K562 (cell line): ENCODE results near the gene OLIG2. TPM values are rescaled to one million over a fixed set of nuclear protein-coding genes. Genes with fewer than 3 reads are reported as not detected.

ENCODE experiments used
- ATAC-seq: fragments of 200-7000 bp; cut with Tn5 transposase; 3 replicates; pipeline ENCODE4 v1.9.1; 2020; ENCODE audit warnings: moderate library complexity
- BruUV-seq: library from RNA; stranded (reverse); fragments of 400-500 nt; replicated peaks from 2 replicates; lab custom pipeline; 2021; lab: Mats Ljungman, UMichigan
- CTCF ChIA-PET: fragments of 300-600 bp; formaldehyde crosslinking; extraction: SDS; loops from one replicate; lab custom pipeline; 2021; ENCODE audit warnings: low intra/inter-chr PET ratio; lab: Yijun Ruan, JAX
- POLR2A ChIA-PET: fragments of 300-600, 350-650 bp; sonication (Branson Sonifier 250); formaldehyde crosslinking; extraction: SDS; loops from one replicate; lab custom pipeline; 2021; ENCODE audit warnings: antibody characterized with exemption, inconsistent platforms; lab: Yijun Ruan, JAX
- DNase-seq, 4 experiments: peaks; one replicate each; pipeline versions ENCODE4 v3.0.0 to v3.0.0-alpha.2; 2011 to 2018; ENCODE audit warnings: low spot score in 3 of 4, mixed read lengths in 3 of 4; ENCODE audit errors: extremely low read depth in 1 of 4
- FAIRE-seq: peaks from 2 replicates; lab custom pipeline; 2011; peaks lifted over from hg19 to GRCh38; lab: Jason Lieb, UNC
- H2AFZ ChIP-seq: 2 replicates; pipeline ENCODE4 v1.6.0; 2011; ENCODE audit warnings: low read depth, low read length, control low read depth, inconsistent platforms
- H3K27ac ChIP-seq: fragments of 200-600 bp; 3 replicates; pipeline ENCODE4 v1.8.0; 2011; ENCODE audit warnings: low read depth, mild to moderate bottlenecking, control low read depth, inconsistent platforms, low read length, moderate library complexity, mixed read lengths; ENCODE audit errors: extremely low read depth
- H3K27me3 ChIP-seq, 2 experiments: fragments of 300-600 bp in 1 of 2; 2 replicates in 1 of 2; 3 replicates in 1 of 2; pipeline versions ENCODE4 v1.6.0 to v1.8.0; 2011; ENCODE audit warnings: inconsistent platforms in 2 of 2, low read length in 2 of 2, mild to moderate bottlenecking in 1 of 2, mixed read lengths in 1 of 2, moderate library complexity in 1 of 2; ENCODE audit not compliant: control insufficient read depth in 2 of 2, insufficient read depth in 2 of 2
- H3K36me3 ChIP-seq: fragments of 300-600 bp; 3 replicates; pipeline ENCODE4 v1.8.0; 2011; ENCODE audit warnings: mild to moderate bottlenecking, low read length, inconsistent platforms; ENCODE audit not compliant: control insufficient read depth, insufficient read depth
- H3K4me1 ChIP-seq, 2 experiments: fragments of 200-600 bp in 1 of 2; replicated peaks in 1 of 2; 2 replicates in 1 of 2; 3 replicates in 1 of 2; pipeline versions ENCODE4 v1.5.1 to v1.8.0; 2011; ENCODE audit warnings: inconsistent platforms in 2 of 2, low read length in 2 of 2, mild to moderate bottlenecking in 1 of 2, mixed read lengths in 1 of 2, moderate library complexity in 1 of 2; ENCODE audit not compliant: control insufficient read depth in 2 of 2, insufficient read depth in 2 of 2
- H3K4me2 ChIP-seq: 2 replicates; pipeline ENCODE4 v1.6.1; 2011; ENCODE audit warnings: low read length, control low read depth, inconsistent platforms, mixed read lengths; ENCODE audit not compliant: insufficient read depth
- H3K4me3 ChIP-seq: fragments of 200-600 bp; sonication (generic), shearing (Covaris generic); 2 replicates; pipeline ENCODE4 v1.5.1; 2016; ENCODE audit warnings: control low read depth, inconsistent platforms
- H3K79me2 ChIP-seq: fragments of 200-600 bp; 3 replicates; pipeline ENCODE4 v1.8.0; 2011; ENCODE audit warnings: low read length, inconsistent platforms; ENCODE audit not compliant: control insufficient read depth, insufficient read depth
- H3K9ac ChIP-seq, 2 experiments: 2 replicates each; pipeline versions ENCODE4 v1.6.0 to v1.6.1; 2011; ENCODE audit warnings: low read depth in 2 of 2, low read length in 2 of 2, control low read depth in 1 of 2, inconsistent platforms in 1 of 2, mild to moderate bottlenecking in 1 of 2, mixed read lengths in 1 of 2; ENCODE audit not compliant: insufficient read depth in 1 of 2
- H3K9me1 ChIP-seq: one replicate; pipeline ENCODE4 v1.6.0; 2011; ENCODE audit warnings: inconsistent platforms, mild to moderate bottlenecking, low read length, moderate library complexity; ENCODE audit not compliant: control insufficient read depth, insufficient read depth
- H3K9me3 ChIP-seq: replicated peaks from 2 replicates; pipeline ENCODE4 v1.5.1; 2011; ENCODE audit warnings: low read depth, low read length, inconsistent platforms; ENCODE audit not compliant: control insufficient read depth, insufficient read depth
- H4K20me1 ChIP-seq: replicated peaks from 2 replicates; pipeline ENCODE4 v1.6.1; 2011; ENCODE audit warnings: low read length, inconsistent platforms, mixed read lengths; ENCODE audit not compliant: control insufficient read depth, insufficient read depth
- MEIS2 ChIP-seq: fragments of 450-650 bp; IDR thresholded peaks from 2 replicates; pipeline ENCODE4 v1.6.1; 2014; ENCODE audit warnings: mild to moderate bottlenecking; ENCODE audit not compliant: partially characterized antibody
- ZNF780A ChIP-seq: fragments of 250-450 bp; sonication (Bioruptor Pico); IDR thresholded peaks from 2 replicates; pipeline ENCODE4 v1.5.0; 2021; ENCODE audit warnings: mild to moderate bottlenecking
- WGBS: fragments of 100-300 bp; shearing (Covaris generic); methylation state at CpG from one replicate; pipeline ENCODE4 v1.1.6; 2016; ENCODE audit warnings: low coverage, mixed read lengths; ENCODE audit not compliant: insufficient coverage; ENCODE audit errors: missing lambda C conversion rate; 5-methylcytosine and 5-hydroxymethylcytosine counted together
- in situ Hi-C: fragments of 300-500 bp; cut with MboI; formaldehyde crosslinking; loops from 4 replicates; pipeline ENCODE4 v1.15.0; 2018; ENCODE audit warnings: inconsistent platforms, mixed read lengths
- intact Hi-C: fragments of 100-400 bp; cut with micrococcal nuclease; formaldehyde crosslinking; loops from 2 replicates; pipeline ENCODE4 v1.14.2; 2022
- polyA plus RNA-seq, 8 experiments: library from polyadenylated mRNA; depleted of rRNA in 4 of 8; stranded (reverse) in 5 of 8; unstranded in 3 of 8; fragments of >200 nt; fragmentation: Nextera tagmentation in 2 of 8; fragmentation: Illumina TruSeq in 1 of 8; extraction: Ambion mirVana in 2 of 8; extraction: Trizol in 1 of 8; gene quantifications; 2 replicates each; pipeline versions ENCODE4 v1.2.1 to v1.2.3, GENCODE V29; 2011 to 2014; ENCODE audit warnings: inconsistent platforms in 1 of 8, missing spikeins in 1 of 8
- total RNA-seq, 7 experiments: library from RNA; depleted of rRNA in 6 of 7; stranded (reverse); fragments of >200 nt in 6 of 7; fragmentation: Illumina TruSeq in 2 of 7; extraction: Trizol in 2 of 7; gene quantifications; 2 replicates each; pipeline versions ENCODE4 v1.2.1 to v1.2.3, GENCODE V29; 2011 to 2021; ENCODE audit warnings: low replicate concordance in 1 of 7
- TF ChIP-seq, protein P1 (sequence below): fragments of 450-650 bp; IDR thresholded peaks from 2 replicates; pipeline ENCODE4 v1.6.1; 2016; ENCODE audit warnings: low read depth

OLIG2 gene
- total and polyA plus RNA-seq, 9 of the 15 experiments (the other 6 are each of a cell fraction or from before 2014, with no cell fraction given), result not detected

DNA sequence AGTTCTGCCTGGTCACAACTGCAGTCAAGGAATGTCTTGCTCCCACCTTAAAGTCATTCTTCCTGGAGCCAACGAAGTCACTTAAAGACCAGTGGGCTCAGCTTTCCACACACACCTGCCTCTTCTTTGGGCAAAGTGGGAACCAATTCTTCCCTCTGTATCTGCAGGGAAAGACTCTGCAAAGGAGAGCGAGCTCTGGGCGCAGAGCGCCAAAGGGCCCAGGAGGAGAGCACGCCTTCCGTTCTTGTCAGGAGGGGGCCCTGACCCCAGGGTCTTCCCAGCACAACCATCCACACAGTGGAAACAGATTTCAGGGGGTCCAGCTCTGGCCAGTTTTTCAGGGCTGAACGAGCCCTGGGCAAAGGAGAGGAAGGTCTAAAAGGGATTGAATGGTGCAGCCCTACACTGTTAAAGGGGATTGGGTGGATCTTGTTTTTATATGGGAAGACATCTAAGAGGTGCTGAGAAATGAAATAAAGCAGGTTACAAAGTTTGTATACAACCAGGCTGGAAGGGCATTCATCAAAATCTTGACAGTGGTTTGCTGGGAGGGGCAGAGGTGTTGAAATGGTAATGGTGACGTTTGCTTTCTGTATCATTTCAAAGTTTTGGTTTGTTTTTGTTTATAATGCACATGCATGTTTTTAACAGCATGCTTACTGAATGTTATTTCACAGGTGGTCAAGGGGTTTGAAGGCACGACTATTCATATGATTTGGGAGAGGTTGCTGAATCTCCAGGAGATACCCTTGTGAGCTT lies 6.8 kb upstream of the OLIG2 start:
- Histone ChIP-seq H3K9ac (no peak overlapping the region), H3K27me3 (peaks cover 38 to 55% of the 10 kb centered on the region in 2 experiments), H4K20me1 (no peaks in the 10 kb centered on the region; the same call in 1 of the 2 replicates), H3K36me3 (no peaks in the 10 kb centered on the region), H3K79me2 (no peaks in the 10 kb centered on the region), H3K27ac (no peak overlapping the region), H3K4me3 (no peak overlapping the region), H3K4me2 (no peak overlapping the region), H3K4me1 (peaks cover 0 to 19% of the 10 kb centered on the region in 2 experiments; a peak in 1 of 5 replicates), H2AFZ (no peak overlapping the region), H3K9me1 (no peaks in the 10 kb centered on the region), H3K9me3 (no peaks in the 10 kb centered on the region)
- in situ Hi-C loops, result no loop called here
- POLR2A ChIA-PET, result no interaction called here
- intact Hi-C loops, result no loop called here
- ATAC-seq (no peak), DNase-seq (no peak), FAIRE-seq (no peak)
- 6% methylated on average over 9 of the region's 9 CpGs for WGBS
- TF ChIP-seq, protein P1, sequence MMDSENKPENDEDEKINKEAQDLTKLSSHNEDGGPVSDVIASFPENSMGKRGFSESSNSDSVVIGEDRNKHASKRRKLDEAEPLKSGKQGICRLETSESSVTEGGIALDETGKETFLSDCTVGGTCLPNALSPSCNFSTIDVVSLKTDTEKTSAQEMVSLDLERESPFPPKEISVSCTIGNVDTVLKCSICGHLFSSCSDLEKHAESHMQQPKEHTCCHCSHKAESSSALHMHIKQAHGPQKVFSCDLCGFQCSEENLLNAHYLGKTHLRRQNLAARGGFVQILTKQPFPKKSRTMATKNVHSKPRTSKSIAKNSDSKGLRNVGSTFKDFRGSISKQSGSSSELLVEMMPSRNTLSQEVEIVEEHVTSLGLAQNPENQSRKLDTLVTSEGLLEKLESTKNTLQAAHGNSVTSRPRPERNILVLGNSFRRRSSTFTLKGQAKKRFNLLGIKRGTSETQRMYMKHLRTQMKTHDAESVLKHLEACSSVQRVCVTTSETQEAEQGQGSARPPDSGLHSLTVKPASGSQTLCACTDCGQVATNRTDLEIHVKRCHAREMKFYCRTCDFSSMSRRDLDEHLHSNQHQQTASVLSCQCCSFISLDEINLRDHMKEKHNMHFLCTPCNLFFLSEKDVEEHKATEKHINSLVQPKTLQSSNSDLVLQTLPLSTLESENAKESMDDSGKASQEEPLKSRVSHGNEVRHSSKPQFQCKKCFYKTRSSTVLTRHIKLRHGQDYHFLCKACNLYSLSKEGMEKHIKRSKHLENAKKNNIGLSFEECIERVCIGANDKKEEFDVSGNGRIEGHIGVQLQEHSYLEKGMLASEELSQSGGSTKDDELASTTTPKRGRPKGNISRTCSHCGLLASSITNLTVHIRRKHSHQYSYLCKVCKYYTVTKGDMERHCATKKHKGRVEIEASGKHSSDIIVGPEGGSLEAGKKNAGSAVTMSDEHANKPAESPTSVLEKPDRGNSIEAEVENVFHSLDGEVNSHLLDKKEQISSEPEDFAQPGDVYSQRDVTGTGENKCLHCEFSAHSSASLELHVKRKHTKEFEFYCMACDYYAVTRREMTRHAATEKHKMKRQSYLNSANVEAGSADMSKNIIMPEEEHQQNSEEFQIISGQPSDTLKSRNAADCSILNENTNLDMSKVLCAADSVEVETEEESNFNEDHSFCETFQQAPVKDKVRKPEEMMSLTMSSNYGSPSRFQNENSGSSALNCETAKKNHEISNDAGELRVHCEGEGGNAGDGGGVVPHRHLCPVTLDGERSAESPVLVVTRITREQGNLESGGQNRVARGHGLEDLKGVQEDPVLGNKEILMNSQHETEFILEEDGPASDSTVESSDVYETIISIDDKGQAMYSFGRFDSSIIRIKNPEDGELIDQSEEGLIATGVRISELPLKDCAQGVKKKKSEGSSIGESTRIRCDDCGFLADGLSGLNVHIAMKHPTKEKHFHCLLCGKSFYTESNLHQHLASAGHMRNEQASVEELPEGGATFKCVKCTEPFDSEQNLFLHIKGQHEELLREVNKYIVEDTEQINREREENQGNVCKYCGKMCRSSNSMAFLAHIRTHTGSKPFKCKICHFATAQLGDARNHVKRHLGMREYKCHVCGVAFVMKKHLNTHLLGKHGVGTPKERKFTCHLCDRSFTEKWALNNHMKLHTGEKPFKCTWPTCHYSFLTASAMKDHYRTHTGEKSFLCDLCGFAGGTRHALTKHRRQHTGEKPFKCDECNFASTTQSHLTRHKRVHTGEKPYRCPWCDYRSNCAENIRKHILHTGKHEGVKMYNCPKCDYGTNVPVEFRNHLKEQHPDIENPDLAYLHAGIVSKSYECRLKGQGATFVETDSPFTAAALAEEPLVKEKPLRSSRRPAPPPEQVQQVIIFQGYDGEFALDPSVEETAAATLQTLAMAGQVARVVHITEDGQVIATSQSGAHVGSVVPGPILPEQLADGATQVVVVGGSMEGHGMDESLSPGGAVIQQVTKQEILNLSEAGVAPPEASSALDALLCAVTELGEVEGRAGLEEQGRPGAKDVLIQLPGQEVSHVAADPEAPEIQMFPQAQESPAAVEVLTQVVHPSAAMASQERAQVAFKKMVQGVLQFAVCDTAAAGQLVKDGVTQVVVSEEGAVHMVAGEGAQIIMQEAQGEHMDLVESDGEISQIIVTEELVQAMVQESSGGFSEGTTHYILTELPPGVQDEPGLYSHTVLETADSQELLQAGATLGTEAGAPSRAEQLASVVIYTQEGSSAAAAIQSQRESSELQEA, result no peak
- TF ChIP-seq ZNF780A, result no peak
- peak; percentile 5 for TF ChIP-seq MEIS2
- BruUV-seq, result no TSS peak
- CTCF ChIA-PET, result no interaction called here
